ENCODE results near the gene USP5. TPM values are rescaled to one million over a fixed set of nuclear protein-coding genes. Genes with fewer than 3 reads are reported as not detected.
"Not testable (repeated sequence)": the region's sequence is repeated elsewhere in the genome, so short reads cannot be mapped to it uniquely, and the experiment has no call there.

USP5 gene
- total RNA-seq, 3 donors from 2014 or later (not counting 1 experiment from before 2014, with no cell fraction given) = 48.3 to 67.2 (median 57.2) TPM

- H3K27ac ChIP-seq (ENCODE audit: low read length) = no peak overlapping the region
- Mint-ChIP-seq H3K4me3 (no peak overlapping the region), H3K27ac (no peak overlapping the region)
Measured at GRCh38 chr12:6903722-6904121, 51.8 kb downstream of the USP5 start.

GRCh38 chr12:6904280-6905276, 52.6 kb downstream of the USP5 start, which contains the start of gene LRRC23:
Gene LRRC23 (plus strand): TSS chr12:6904822. CDS start chr12:6905634, 812 bp downstream.
- no peak within 1 kb of the TSS for H3K27ac Mint-ChIP-seq
- no peak for TF ChIP-seq CTCF (IDR thresholded peaks at IDR 0.05)
- H3K27me3 ChIP-seq (ENCODE audit: control insufficient read depth, insufficient read depth, low read length) = no peaks in the 10 kb centered on the region
- no peak within 1 kb of the TSS for H3K4me3 Mint-ChIP-seq
- H3K4me3 ChIP-seq (ENCODE audit: low read length) = peak within 1 kb of the TSS; percentile 73
- H3K9me3 ChIP-seq (ENCODE audit: control insufficient read depth, insufficient read depth, low read length) = no peaks in the 10 kb centered on the region
- H3K36me3 Mint-ChIP-seq = no peaks in the 10 kb centered on the region
- H3K4me1 Mint-ChIP-seq = no peaks in the 10 kb centered on the region
- H3K36me3 ChIP-seq (ENCODE audit: control insufficient read depth, insufficient read depth, low read length) = no peaks in the 10 kb centered on the region
- H3K27ac ChIP-seq (ENCODE audit: low read length) = peak within 1 kb of the TSS; percentile 95
- WGBS (ENCODE audit: insufficient coverage) = 4% methylated on average over 32 of the region's 34 CpGs
- peak; percentile 94 to 99 for DNase-seq
- intact Hi-C loops (cut with micrococcal nuclease) = loop anchor here (1.0 kb wide), 2 partner anchors 13 to 31 kb away; partner anchors contain the start of gene SPSB2
- no peaks in the 10 kb centered on the region for H3K27me3 Mint-ChIP-seq (ENCODE audit: low read depth in 2 of 2)
- H3K9me3 Mint-ChIP-seq = no peaks in the 10 kb centered on the region
- peaks cover 14% of the 10 kb centered on the region for H3K4me1 ChIP-seq (ENCODE audit: control insufficient read depth, insufficient read depth, low read length)
- ATAC-seq = peak; percentile 96 to 98 (median 97)

More at GRCh38 chr12:6903722-6904121, 51.8 kb downstream of the USP5 start:
- H3K4me1 ChIP-seq (ENCODE audit: control insufficient read depth, insufficient read depth, low read length) = peaks cover 14% of the 10 kb centered on the region
- H3K27me3 ChIP-seq (ENCODE audit: control insufficient read depth, insufficient read depth, low read length) = no peaks in the 10 kb centered on the region
- 43% methylated on average over 1 of the region's 1 CpG for WGBS (ENCODE audit: insufficient coverage)
- no peak for DNase-seq
- H3K4me1 Mint-ChIP-seq = no peaks in the 10 kb centered on the region
- H3K4me3 ChIP-seq (ENCODE audit: low read length) = no peak overlapping the region
- no peaks in the 10 kb centered on the region for H3K36me3 ChIP-seq (ENCODE audit: control insufficient read depth, insufficient read depth, low read length)
- no peaks in the 10 kb centered on the region for H3K9me3 ChIP-seq (ENCODE audit: control insufficient read depth, insufficient read depth, low read length)
- intact Hi-C loops (cut with micrococcal nuclease) = loop anchor here (1.0 kb wide), 2 partner anchors 12 to 30 kb away; partner anchors contain the start of gene SPSB2
- no peaks in the 10 kb centered on the region for H3K27me3 Mint-ChIP-seq (ENCODE audit: low read depth in 2 of 2)
- no peak for TF ChIP-seq CTCF (IDR thresholded peaks at IDR 0.05)
- ATAC-seq = no peak
- no peaks in the 10 kb centered on the region for H3K36me3 Mint-ChIP-seq
- H3K9me3 Mint-ChIP-seq = no peaks in the 10 kb centered on the region

GRCh38 chr12:6905414-6906040, 53.6 kb downstream of the USP5 start:
- no peaks in the 10 kb centered on the region for H3K4me1 Mint-ChIP-seq
- H3K4me3 Mint-ChIP-seq = no peak overlapping the region
- no peaks in the 10 kb centered on the region for H3K27me3 Mint-ChIP-seq (ENCODE audit: low read depth in 2 of 2)
- WGBS (ENCODE audit: insufficient coverage) = 85% methylated on average over 5 of the region's 5 CpGs
- intact Hi-C loops (cut with micrococcal nuclease) = no loop called here
- Histone ChIP-seq H3K4me3 (ENCODE audit: low read length) (no peak overlapping the region), H3K9me3 (ENCODE audit: control insufficient read depth, insufficient read depth, low read length) (no peaks in the 10 kb centered on the region), H3K4me1 (ENCODE audit: control insufficient read depth, insufficient read depth, low read length) (peaks cover 14% of the 10 kb centered on the region), H3K36me3 (ENCODE audit: control insufficient read depth, insufficient read depth, low read length) (no peaks in the 10 kb centered on the region), H3K27ac (ENCODE audit: low read length) (peak overlapping the region; percentile 95), H3K27me3 (ENCODE audit: control insufficient read depth, insufficient read depth, low read length) (no peaks in the 10 kb centered on the region)
- H3K36me3 Mint-ChIP-seq = no peaks in the 10 kb centered on the region
- ATAC-seq (no peak), DNase-seq (no peak)
- TF ChIP-seq CTCF (IDR thresholded peaks at IDR 0.05) = no peak
- H3K27ac Mint-ChIP-seq = no peak overlapping the region
- no peaks in the 10 kb centered on the region for H3K9me3 Mint-ChIP-seq

GRCh38 chr12:6908141-6908540, 56.2 kb downstream of the USP5 start:
- 94% methylated on average over 11 of the region's 11 CpGs for WGBS (ENCODE audit: insufficient coverage)
- H3K9me3 Mint-ChIP-seq; H3K27me3 Mint-ChIP-seq (ENCODE audit: low read depth in 2 of 2); H3K4me3 ChIP-seq (ENCODE audit: low read length); H3K36me3 Mint-ChIP-seq; H3K27ac ChIP-seq (ENCODE audit: low read length); DNase-seq; intact Hi-C loops (cut with micrococcal nuclease); H3K27me3 ChIP-seq (ENCODE audit: control insufficient read depth, insufficient read depth, low read length); H3K36me3 ChIP-seq (ENCODE audit: control insufficient read depth, insufficient read depth, low read length); H3K4me3 Mint-ChIP-seq; ATAC-seq; H3K27ac Mint-ChIP-seq; H3K4me1 Mint-ChIP-seq; H3K9me3 ChIP-seq (ENCODE audit: control insufficient read depth, insufficient read depth, low read length): not testable (repeated sequence)
- H3K4me1 ChIP-seq (ENCODE audit: control insufficient read depth, insufficient read depth, low read length) = peaks cover 14% of the 10 kb centered on the region

Data from natural killer cell (primary cell).